HG03139 (cell line): ENCODE results near the gene OR2J3.
"Not testable (repeated sequence)": the region's sequence is repeated elsewhere in the genome, so short reads cannot be mapped to it uniquely, and the experiment has no call there.

Experiments
- ATAC-seq: cut with Tn5 transposase; IDR thresholded peaks from one replicate; pipeline ENCODE4 v1.9.1; 2021; ENCODE audit not compliant: unreplicated experiment

Gene OR2J3

GRCh38 chr6:29159922-29160321 is 52.1 kb downstream of the OR2J3 start:
- not testable (repeated sequence) for ATAC-seq
